GM23338 (cell line): ENCODE data around the gene KIRREL3. TPM values are rescaled to one million over a fixed set of nuclear protein-coding genes. Genes with fewer than 3 reads are reported as not detected.

Source experiments
- ATAC-seq: fragments of 200-7000 bp; cut with Tn5 transposase; 3 replicates; pipeline ENCODE4 v1.9.1; 2020
- DNase-seq: peaks from one replicate; pipeline ENCODE4 v3.0.0-alpha.2; 2015; ENCODE audit warnings: low spot score
- H2AFZ ChIP-seq: fragments of 200-600 bp; sonication (generic); 2 replicates; pipeline ENCODE4 v1.8.0; 2016; ENCODE audit warnings: antibody characterized with exemption, mild to moderate bottlenecking, moderate library complexity
- H3F3A ChIP-seq: fragments of 200-600 bp; sonication (generic); replicated peaks from 2 replicates; pipeline ENCODE4 v1.8.0; 2017; ENCODE audit warnings: antibody characterized with exemption, mixed run types, low read depth
- H3K27ac ChIP-seq: fragments of 200-600 bp; sonication (generic); 2 replicates; pipeline ENCODE4 v1.6.1; 2016; ENCODE audit warnings: low read depth
- H3K27me3 ChIP-seq: fragments of 200-600 bp; sonication (generic); 2 replicates; pipeline ENCODE4 v1.8.0; 2016; ENCODE audit warnings: mild to moderate bottlenecking, mixed run types, moderate library complexity; ENCODE audit not compliant: insufficient read depth
- H3K36me3 ChIP-seq: fragments of 200-600 bp; sonication (generic); 2 replicates; pipeline ENCODE4 v1.8.0; 2016; ENCODE audit warnings: mild to moderate bottlenecking; ENCODE audit not compliant: insufficient read depth
- H3K4me1 ChIP-seq: fragments of 200-600 bp; sonication (generic); 2 replicates; pipeline ENCODE4 v1.8.0; 2016; ENCODE audit warnings: mild to moderate bottlenecking, moderate library complexity; ENCODE audit not compliant: insufficient read depth
- H3K4me2 ChIP-seq: fragments of 200-600 bp; sonication (generic); 2 replicates; pipeline ENCODE4 v1.7.1; 2017; ENCODE audit warnings: mixed run types
- H3K4me3 ChIP-seq: fragments of 200-600 bp; sonication (generic); 2 replicates; pipeline ENCODE4 v1.6.1; 2016; ENCODE audit warnings: mixed run types
- H3K79me2 ChIP-seq: fragments of 200-600 bp; sonication (generic); replicated peaks from 2 replicates; pipeline ENCODE4 v1.8.0; 2017; ENCODE audit warnings: mild to moderate bottlenecking; ENCODE audit not compliant: insufficient read depth
- H3K9me2 ChIP-seq: fragments of 200-600 bp; sonication (generic); 2 replicates; pipeline ENCODE4 v1.8.0; 2017; ENCODE audit not compliant: insufficient read depth
- H4K20me1 ChIP-seq: fragments of 200-600 bp; sonication (generic); replicated peaks from 2 replicates; pipeline ENCODE4 v1.8.0; 2017; ENCODE audit warnings: mild to moderate bottlenecking; ENCODE audit not compliant: insufficient read depth
- H3K27ac Mint-ChIP-seq: 2 replicates; pipeline ENCODE4 v1.8.0; 2020; ENCODE audit warnings: inconsistent platforms, mild to moderate bottlenecking, moderate library complexity, mixed read lengths
- H3K27me3 Mint-ChIP-seq: 3 replicates; pipeline ENCODE4 v1.8.0; 2022; ENCODE audit warnings: low read depth, mild to moderate bottlenecking, moderate library complexity, mixed read lengths, inconsistent platforms; ENCODE audit not compliant: insufficient read depth, poor library complexity
- H3K36me3 Mint-ChIP-seq: 3 replicates; pipeline ENCODE4 v1.8.0; 2021; ENCODE audit warnings: low read depth, mild to moderate bottlenecking, inconsistent platforms, moderate library complexity, mixed read lengths
- H3K4me1 Mint-ChIP-seq: 3 replicates; pipeline ENCODE4 v1.8.0; 2020; ENCODE audit warnings: mild to moderate bottlenecking, inconsistent platforms, mixed read lengths
- H3K4me3 Mint-ChIP-seq: 3 replicates; pipeline ENCODE4 v1.8.0; 2021; ENCODE audit warnings: moderate library complexity, mild to moderate bottlenecking, inconsistent platforms, mixed read lengths
- H3K9me3 Mint-ChIP-seq: 3 replicates; pipeline ENCODE4 v1.8.0; 2020; ENCODE audit warnings: moderate library complexity, mild to moderate bottlenecking, inconsistent platforms, mixed read lengths
- CREB1 ChIP-seq: fragments of 250-450 bp; sonication (Bioruptor Pico); IDR thresholded peaks from 2 replicates; pipeline ENCODE4 v1.5.0; 2020; ENCODE audit warnings: low read depth, mild to moderate bottlenecking, moderate library complexity
- CTCF ChIP-seq, 2 experiments: fragments of 200-600 bp in 1 of 2; sonication (generic) in 1 of 2; conservative IDR thresholded peaks; 2 replicates each; pipeline versions ENCODE4 v1.5.1 to v1.6.1; 2016 to 2017; ENCODE audit warnings: antibody characterized with exemption in 2 of 2, low read depth in 2 of 2, mild to moderate bottlenecking in 2 of 2, moderate library complexity in 1 of 2
- ETS1 ChIP-seq: IDR thresholded peaks from 2 replicates; pipeline ENCODE4 v1.6.1; 2016; ENCODE audit warnings: antibody characterized with exemption
- EZH2 ChIP-seq: fragments of 200-600 bp; sonication (generic); IDR thresholded peaks from one replicate; pipeline ENCODE4 v1.8.0; 2017; ENCODE audit warnings: antibody characterized with exemption, mild to moderate bottlenecking, low read depth; ENCODE audit not compliant: unreplicated experiment
- EZH2phosphoT487 ChIP-seq: fragments of 200-600 bp; sonication (generic); IDR thresholded peaks from one replicate; pipeline ENCODE4 v1.8.1; 2018; ENCODE audit warnings: antibody characterized with exemption; ENCODE audit not compliant: unreplicated experiment
- NANOG ChIP-seq: IDR thresholded peaks from 2 replicates; pipeline ENCODE4 v1.6.1; 2016; ENCODE audit warnings: antibody characterized with exemption, borderline replicate concordance
- STAT1 ChIP-seq: IDR thresholded peaks from one replicate; pipeline ENCODE4 v1.6.1; 2016; ENCODE audit warnings: antibody characterized with exemption; ENCODE audit not compliant: unreplicated experiment
- ZNF114 ChIP-seq: fragments of 250-450 bp; sonication (Bioruptor Pico); IDR thresholded peaks from 2 replicates; pipeline ENCODE4 v1.5.0; 2020; ENCODE audit warnings: mild to moderate bottlenecking, moderate library complexity
- ZNF331 ChIP-seq: fragments of 250-450 bp; sonication (Bioruptor Pico); IDR thresholded peaks from 2 replicates; pipeline ENCODE4 v1.5.0; 2020; ENCODE audit warnings: low read depth, mild to moderate bottlenecking, moderate library complexity
- ZNF462 ChIP-seq: fragments of 250-450 bp; sonication (Bioruptor Pico); IDR thresholded peaks from 2 replicates; pipeline ENCODE4 v1.5.0; 2020; ENCODE audit warnings: mild to moderate bottlenecking, moderate library complexity
- polyA plus RNA-seq: library from polyadenylated mRNA; unstranded; fragments of >200 nt; fragmentation: Nextera tagmentation; extraction: Ambion mirVana; gene quantifications from 2 replicates; pipeline ENCODE4 v1.2.1, GENCODE V29; 2016
- total RNA-seq: library from RNA; depleted of rRNA; stranded (reverse); fragments of >200 nt; shearing (Covaris generic); gene quantifications from 2 replicates; pipeline ENCODE4 v1.2.3, GENCODE V29; 2014

The KIRREL3 gene
- total and polyA plus RNA-seq, 2 experiments from 2014 or later = 0.13 to 1.5 TPM

GRCh38 chr11:126432065-126432461, 568.5 kb downstream of the KIRREL3 start (continued):
- TF ChIP-seq ZNF114 (CRISPR knock-in tag) (no peak), ZNF331 (no peak), EZH2phosphoT487 (no peak), CTCF (conservative IDR thresholded peaks at IDR 0.05; ENCODE audit: low read depth in 2 of 2) (no peak)

GRCh38 chr11:126431401-126432064, 569.0 kb downstream of the KIRREL3 start:
- Mint-ChIP-seq H3K27ac (no peak overlapping the region), H3K4me1 (peaks cover 18% of the 10 kb centered on the region), H3K4me3 (no peak overlapping the region), H3K27me3 (peaks cover 22% of the 10 kb centered on the region), H3K36me3 (no peaks in the 10 kb centered on the region), H3K9me3 (no peaks in the 10 kb centered on the region)
- DNase-seq (no peak), ATAC-seq (no peak)
- no peaks in the 10 kb centered on the region for H3K9me2 ChIP-seq
- H3K79me2 ChIP-seq = no peaks in the 10 kb centered on the region
- no peaks in the 10 kb centered on the region for H3K36me3 ChIP-seq
- no peak overlapping the region for H3K4me3 ChIP-seq
- H3K4me1 ChIP-seq = peaks cover 17% of the 10 kb centered on the region
- H3K4me2 ChIP-seq = no peak overlapping the region
- H4K20me1 ChIP-seq = no peaks in the 10 kb centered on the region
- no peak overlapping the region for H2AFZ ChIP-seq
- H3K27me3 ChIP-seq = no peaks in the 10 kb centered on the region
- H3F3A ChIP-seq = no peaks in the 10 kb centered on the region
- H3K27ac ChIP-seq = no peak overlapping the region
- no peak for TF ChIP-seq CREB1 (CRISPR knock-in tag)
- no peak for TF ChIP-seq EZH2
- no peak for TF ChIP-seq ZNF331
- TF ChIP-seq EZH2phosphoT487 = no peak
- no peak for TF ChIP-seq ZNF462 (CRISPR knock-in tag)
- no peak for TF ChIP-seq NANOG
- TF ChIP-seq STAT1 = no peak
- TF ChIP-seq ETS1 = no peak
- no peak for TF ChIP-seq ZNF114 (CRISPR knock-in tag)
- no peak for TF ChIP-seq CTCF (conservative IDR thresholded peaks at IDR 0.05; ENCODE audit: low read depth in 2 of 2)
